ENCODE results near the gene CYP27B1. TPM values are rescaled to one million over a fixed set of nuclear protein-coding genes. Genes with fewer than 3 reads are reported as not detected.

CYP27B1 gene
- total and polyA plus RNA-seq, 4 donors = 0.05 to 1.6 (median 0.17) TPM

GRCh38 chr12:57793920-57794319 lies 27.0 kb upstream of the CYP27B1 start:
- WGBS = 63% methylated on average over 1 of the region's 1 CpG
- Histone ChIP-seq H3K36me3 (ENCODE audit: control insufficient read depth in 4 of 4, insufficient read depth in 3 of 4, low read depth in 1 of 4, low read length in 3 of 4) (peaks cover 4 to 52% (median 33%) of the 10 kb centered on the region in 4 donors), H3K27me3 (ENCODE audit: control insufficient read depth in 4 of 4, insufficient read depth in 4 of 4, low read length in 3 of 4) (no peaks in the 10 kb centered on the region), H3K4me1 (ENCODE audit: control insufficient read depth in 4 of 4, insufficient read depth in 4 of 4, low read length in 3 of 4) (no peaks in the 10 kb centered on the region), H3K4me3 (ENCODE audit: low read depth in 1 of 3, low read length in 3 of 3) (no peak overlapping the region), H3K9ac (ENCODE audit: low read depth in 1 of 2, low read length in 2 of 2) (no peak overlapping the region), H3K9me3 (ENCODE audit: control insufficient read depth in 4 of 4, low read length in 3 of 4) (no peaks in the 10 kb centered on the region), H3K27ac (ENCODE audit: low read depth in 1 of 2, low read length in 2 of 2) (no peak overlapping the region)
- TF ChIP-seq SP1 (IDR thresholded peaks at IDR 0.05) (no peak), MAX (IDR thresholded peaks at IDR 0.05) (no peak), RAD21 (IDR thresholded peaks at IDR 0.05) (no peak), HNF4G (IDR thresholded peaks at IDR 0.05) (no peak), RXRA (IDR thresholded peaks at IDR 0.05) (no peak), HNF4A (conservative IDR thresholded peaks at IDR 0.05) (no peak), NR2F2 (IDR thresholded peaks at IDR 0.05) (no peak), CTCF (IDR thresholded peaks at IDR 0.05; ENCODE audit: low read depth, low read length, missing input control) (no peak)
- TF ChIP-seq, protein P1, sequence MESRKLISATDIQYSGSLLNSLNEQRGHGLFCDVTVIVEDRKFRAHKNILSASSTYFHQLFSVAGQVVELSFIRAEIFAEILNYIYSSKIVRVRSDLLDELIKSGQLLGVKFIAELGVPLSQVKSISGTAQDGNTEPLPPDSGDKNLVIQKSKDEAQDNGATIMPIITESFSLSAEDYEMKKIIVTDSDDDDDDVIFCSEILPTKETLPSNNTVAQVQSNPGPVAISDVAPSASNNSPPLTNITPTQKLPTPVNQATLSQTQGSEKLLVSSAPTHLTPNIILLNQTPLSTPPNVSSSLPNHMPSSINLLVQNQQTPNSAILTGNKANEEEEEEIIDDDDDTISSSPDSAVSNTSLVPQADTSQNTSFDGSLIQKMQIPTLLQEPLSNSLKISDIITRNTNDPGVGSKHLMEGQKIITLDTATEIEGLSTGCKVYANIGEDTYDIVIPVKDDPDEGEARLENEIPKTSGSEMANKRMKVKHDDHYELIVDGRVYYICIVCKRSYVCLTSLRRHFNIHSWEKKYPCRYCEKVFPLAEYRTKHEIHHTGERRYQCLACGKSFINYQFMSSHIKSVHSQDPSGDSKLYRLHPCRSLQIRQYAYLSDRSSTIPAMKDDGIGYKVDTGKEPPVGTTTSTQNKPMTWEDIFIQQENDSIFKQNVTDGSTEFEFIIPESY (IDR thresholded peaks at IDR 0.05) = no peak
- no peak for DNase-seq (ENCODE audit: low spot score)

DNA sequence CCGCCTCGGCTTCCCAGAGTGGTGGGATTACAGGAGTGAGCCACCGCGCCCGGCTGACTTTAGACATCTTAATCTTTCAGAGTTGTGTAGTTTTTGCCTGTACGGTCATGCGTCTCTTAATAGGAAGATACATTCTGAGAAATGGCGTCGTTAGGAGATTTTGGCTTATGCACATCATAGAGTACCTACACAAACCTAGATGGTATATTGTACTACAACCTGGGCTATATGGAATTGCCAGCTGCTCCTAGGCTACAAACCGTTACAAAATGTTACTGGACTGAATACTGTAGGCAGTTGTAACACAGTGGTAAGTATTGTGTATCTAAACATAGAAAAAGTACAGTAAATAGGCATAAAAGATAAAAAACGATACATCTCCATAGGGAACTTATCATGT lies 17.0 kb upstream of the CYP27B1 start:
- WGBS = 95% methylated on average over 11 of the region's 11 CpGs
- Histone ChIP-seq H3K4me1 (ENCODE audit: control insufficient read depth in 4 of 4, insufficient read depth in 4 of 4, low read length in 3 of 4) (peaks cover 0 to 19% (median 15%) of the 10 kb centered on the region in 4 donors), H3K9ac (ENCODE audit: low read depth in 1 of 2, low read length in 2 of 2) (no peak overlapping the region), H3K27me3 (ENCODE audit: control insufficient read depth in 4 of 4, insufficient read depth in 4 of 4, low read length in 3 of 4) (no peaks in the 10 kb centered on the region), H3K27ac (ENCODE audit: low read depth in 1 of 2, low read length in 2 of 2) (no peak overlapping the region), H3K36me3 (ENCODE audit: control insufficient read depth in 4 of 4, insufficient read depth in 3 of 4, low read depth in 1 of 4, low read length in 3 of 4) (peaks cover 10 to 27% (median 18%) of the 10 kb centered on the region in 4 donors), H3K9me3 (ENCODE audit: control insufficient read depth in 4 of 4, low read length in 3 of 4) (no peaks in the 10 kb centered on the region), H3K4me3 (ENCODE audit: low read depth in 1 of 3, low read length in 3 of 3) (no peak overlapping the region)
- DNase-seq (ENCODE audit: low spot score) = no peak
- TF ChIP-seq JUND (IDR thresholded peaks at IDR 0.05) = no peak
- no peak for TF ChIP-seq YY1 (IDR thresholded peaks at IDR 0.05)
- no peak for TF ChIP-seq TAF1 (conservative IDR thresholded peaks at IDR 0.05)
- no peak for TF ChIP-seq HNF4G (IDR thresholded peaks at IDR 0.05)
- no peak for TF ChIP-seq FOXA1 (IDR thresholded peaks at IDR 0.05)

DNA sequence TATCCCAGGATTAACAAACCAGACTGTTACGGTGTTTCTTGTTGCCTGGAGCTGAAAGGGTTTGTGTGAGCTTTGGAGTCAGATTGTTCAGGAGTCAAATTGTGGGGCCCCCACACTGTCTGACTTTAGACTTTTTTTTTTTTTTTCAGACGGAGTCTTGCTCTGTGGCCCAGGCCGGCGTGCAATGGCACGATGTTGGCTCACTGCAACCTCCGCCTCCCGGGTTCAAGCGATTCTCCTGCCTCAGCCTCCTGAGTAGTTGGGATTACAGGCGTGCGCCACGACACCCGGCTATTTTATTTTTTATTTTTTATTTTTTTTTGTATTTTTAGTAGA lies 16.6 kb upstream of the CYP27B1 start:
- Histone ChIP-seq H3K27ac (ENCODE audit: low read depth in 1 of 2, low read length in 2 of 2) (no peak overlapping the region), H3K9ac (ENCODE audit: low read depth in 1 of 2, low read length in 2 of 2) (peak overlapping the region; percentile 82), H3K36me3 (ENCODE audit: control insufficient read depth in 4 of 4, insufficient read depth in 3 of 4, low read depth in 1 of 4, low read length in 3 of 4) (peaks cover 8 to 24% (median 18%) of the 10 kb centered on the region in 4 donors), H3K9me3 (ENCODE audit: control insufficient read depth in 4 of 4, low read length in 3 of 4) (no peaks in the 10 kb centered on the region), H3K27me3 (ENCODE audit: control insufficient read depth in 4 of 4, insufficient read depth in 4 of 4, low read length in 3 of 4) (no peaks in the 10 kb centered on the region), H3K4me1 (ENCODE audit: control insufficient read depth in 4 of 4, insufficient read depth in 4 of 4, low read length in 3 of 4) (peaks cover 0 to 19% (median 15%) of the 10 kb centered on the region in 4 donors), H3K4me3 (ENCODE audit: low read depth in 1 of 3, low read length in 3 of 3) (peak overlapping the region; percentile 74 to 99 (median 98))
- no peak for DNase-seq (ENCODE audit: low spot score)
- WGBS = 83% methylated on average over 12 of the region's 12 CpGs
- no peak for TF ChIP-seq EGR1 (IDR thresholded peaks at IDR 0.05; ENCODE audit: low read depth in 2 of 2)

All from liver (tissue), 9 donors.